GM12865 (cell line): ENCODE data around the gene MAP2K5.

Experiments
- DNase-seq: peaks from one replicate; pipeline ENCODE4 v3.0.0; 2010; ENCODE audit warnings: low read depth
- H3K4me3 ChIP-seq: 2 replicates; pipeline ENCODE4 v1.5.1; 2011; ENCODE audit warnings: mild to moderate bottlenecking, low read depth, low read length, control low read depth
- CTCF ChIP-seq: IDR thresholded peaks from 2 replicates; pipeline ENCODE4 v1.5.1; 2011; ENCODE audit warnings: low read length, control low read depth, low read depth, inconsistent platforms; ENCODE audit not compliant: insufficient read depth; ENCODE audit errors: missing control alignments

The MAP2K5 gene

GRCh38 chr15:67765701-67766100 is 223.2 kb downstream of the MAP2K5 start:
- H3K4me3 ChIP-seq, result no peak overlapping the region
- no peak for DNase-seq
- no peak for TF ChIP-seq CTCF

- DNase-seq, result no peak
- H3K4me3 ChIP-seq, result no peak overlapping the region
These were observed 224.5 kb downstream of the MAP2K5 start for GRCh38 chr15:67766968-67767367.

GRCh38 chr15:67768313-67768977 is 225.9 kb downstream of the MAP2K5 start:
- no peak overlapping the region for H3K4me3 ChIP-seq
- DNase-seq, result no peak
- TF ChIP-seq CTCF, result no peak

More at GRCh38 chr15:67766968-67767367, 224.5 kb downstream of the MAP2K5 start:
- no peak for TF ChIP-seq CTCF

- no peak for TF ChIP-seq CTCF
- H3K4me3 ChIP-seq, result no peak overlapping the region
- no peak for DNase-seq
These were observed 227.2 kb downstream of the MAP2K5 start for GRCh38 chr15:67769497-67770357.

GRCh38 chr15:67770358-67770628 is 227.8 kb downstream of the MAP2K5 start:
- no peak for TF ChIP-seq CTCF
- no peak for DNase-seq
- H3K4me3 ChIP-seq, result no peak overlapping the region

GRCh38 chr15:67771189-67771800 is 228.8 kb downstream of the MAP2K5 start:
- DNase-seq, result no peak
- TF ChIP-seq CTCF, result no peak
- no peak overlapping the region for H3K4me3 ChIP-seq
